ENCODE data around the gene SLC51A. TPM values are rescaled to one million over a fixed set of nuclear protein-coding genes. Genes with fewer than 3 reads are reported as not detected.
A peak's percentile ranks its signal among the peaks of the same experiment; 100 is the strongest.

Gene SLC51A
- total and polyA plus RNA-seq, 9 of the 15 experiments (the other 6 are each of a cell fraction or from before 2014, with no cell fraction given): 0.35 to 0.38 TPM; not detected in 7

DNA sequence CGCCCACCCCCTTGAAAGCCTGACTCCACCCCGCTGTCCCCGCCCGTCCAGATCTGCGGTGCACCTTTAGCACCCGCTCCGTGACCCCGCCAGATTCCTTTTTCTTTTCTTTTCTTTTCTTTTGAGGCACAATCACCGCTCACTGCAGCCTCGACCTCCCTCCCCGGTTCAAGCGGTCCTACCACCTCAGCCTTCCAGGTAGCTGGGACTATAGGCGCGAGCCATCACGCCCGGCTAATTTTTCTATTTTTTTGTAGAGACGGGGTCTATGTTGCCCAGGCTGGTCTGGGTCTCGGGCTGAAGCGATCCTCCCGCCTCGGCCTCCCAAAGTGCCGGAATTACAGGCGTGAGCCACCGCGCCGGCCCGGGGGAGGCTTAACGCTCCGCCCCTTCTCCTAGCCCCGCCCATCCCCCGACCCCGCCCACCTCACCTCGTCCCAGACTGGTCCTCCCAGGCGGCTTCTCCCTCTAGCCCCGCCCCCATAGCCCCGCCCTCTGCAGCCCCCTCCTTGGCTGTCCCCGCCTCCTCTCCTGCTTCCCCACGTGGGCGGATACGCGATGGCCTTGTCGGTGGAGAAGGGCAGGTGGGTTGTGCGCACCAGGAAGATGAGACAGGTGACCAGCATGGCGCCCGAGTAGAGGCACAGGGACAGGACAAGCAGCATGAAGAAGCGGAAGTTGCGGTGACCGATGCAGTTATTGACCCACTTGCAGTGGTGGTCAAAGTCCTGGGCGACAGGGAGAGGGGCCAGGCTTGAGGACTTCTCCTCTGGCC is 8.3 kb upstream of the SLC51A start (continued):
- TF ChIP-seq, protein P1, sequence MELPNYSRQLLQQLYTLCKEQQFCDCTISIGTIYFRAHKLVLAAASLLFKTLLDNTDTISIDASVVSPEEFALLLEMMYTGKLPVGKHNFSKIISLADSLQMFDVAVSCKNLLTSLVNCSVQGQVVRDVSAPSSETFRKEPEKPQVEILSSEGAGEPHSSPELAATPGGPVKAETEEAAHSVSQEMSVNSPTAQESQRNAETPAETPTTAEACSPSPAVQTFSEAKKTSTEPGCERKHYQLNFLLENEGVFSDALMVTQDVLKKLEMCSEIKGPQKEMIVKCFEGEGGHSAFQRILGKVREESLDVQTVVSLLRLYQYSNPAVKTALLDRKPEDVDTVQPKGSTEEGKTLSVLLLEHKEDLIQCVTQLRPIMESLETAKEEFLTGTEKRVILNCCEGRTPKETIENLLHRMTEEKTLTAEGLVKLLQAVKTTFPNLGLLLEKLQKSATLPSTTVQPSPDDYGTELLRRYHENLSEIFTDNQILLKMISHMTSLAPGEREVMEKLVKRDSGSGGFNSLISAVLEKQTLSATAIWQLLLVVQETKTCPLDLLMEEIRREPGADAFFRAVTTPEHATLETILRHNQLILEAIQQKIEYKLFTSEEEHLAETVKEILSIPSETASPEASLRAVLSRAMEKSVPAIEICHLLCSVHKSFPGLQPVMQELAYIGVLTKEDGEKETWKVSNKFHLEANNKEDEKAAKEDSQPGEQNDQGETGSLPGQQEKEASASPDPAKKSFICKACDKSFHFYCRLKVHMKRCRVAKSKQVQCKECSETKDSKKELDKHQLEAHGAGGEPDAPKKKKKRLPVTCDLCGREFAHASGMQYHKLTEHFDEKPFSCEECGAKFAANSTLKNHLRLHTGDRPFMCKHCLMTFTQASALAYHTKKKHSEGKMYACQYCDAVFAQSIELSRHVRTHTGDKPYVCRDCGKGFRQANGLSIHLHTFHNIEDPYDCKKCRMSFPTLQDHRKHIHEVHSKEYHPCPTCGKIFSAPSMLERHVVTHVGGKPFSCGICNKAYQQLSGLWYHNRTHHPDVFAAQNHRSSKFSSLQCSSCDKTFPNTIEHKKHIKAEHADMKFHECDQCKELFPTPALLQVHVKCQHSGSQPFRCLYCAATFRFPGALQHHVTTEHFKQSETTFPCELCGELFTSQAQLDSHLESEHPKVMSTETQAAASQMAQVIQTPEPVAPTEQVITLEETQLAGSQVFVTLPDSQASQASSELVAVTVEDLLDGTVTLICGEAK (IDR thresholded peaks at IDR 0.05): 0 out of 2 replicates have a peak, but pooled peaks have one; percentile 12
- TF ChIP-seq, protein P1 (CRISPR knock-in tag; IDR thresholded peaks at IDR 0.05): no peak
- TF ChIP-seq, protein P2, sequence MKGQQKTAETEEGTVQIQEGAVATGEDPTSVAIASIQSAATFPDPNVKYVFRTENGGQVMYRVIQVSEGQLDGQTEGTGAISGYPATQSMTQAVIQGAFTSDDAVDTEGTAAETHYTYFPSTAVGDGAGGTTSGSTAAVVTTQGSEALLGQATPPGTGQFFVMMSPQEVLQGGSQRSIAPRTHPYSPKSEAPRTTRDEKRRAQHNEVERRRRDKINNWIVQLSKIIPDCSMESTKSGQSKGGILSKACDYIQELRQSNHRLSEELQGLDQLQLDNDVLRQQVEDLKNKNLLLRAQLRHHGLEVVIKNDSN (CRISPR knock-in tag; IDR thresholded peaks at IDR 0.05): peak; percentile 84
- TF ChIP-seq TOE1 (IDR thresholded peaks at IDR 0.05; ENCODE audit: borderline replicate concordance) (peak; percentile 63; the same call in 1 of the 2 replicates), TOE1 (CRISPR knock-in tag; IDR thresholded peaks at IDR 0.05; ENCODE audit: borderline replicate concordance, low read depth) (no peak), THRB (CRISPR knock-in tag; conservative IDR thresholded peaks at IDR 0.05) (no peak), ZBTB8A (IDR thresholded peaks at IDR 0.05; ENCODE audit: partially characterized antibody) (no peak), DPF2 (IDR thresholded peaks at IDR 0.05) (0 out of 2 replicates have a peak, but pooled peaks have one; percentile 30), ARID1B (IDR thresholded peaks at IDR 0.05) (peak; percentile 50), CHD2 (IDR thresholded peaks at IDR 0.05; ENCODE audit: low read depth, low read length) (no peak), NFIX (CRISPR knock-in tag; IDR thresholded peaks at IDR 0.05; ENCODE audit: low read depth) (no peak), ZNF140 (CRISPR knock-in tag; IDR thresholded peaks at IDR 0.05) (no peak), THRAP3 (IDR thresholded peaks at IDR 0.05; ENCODE audit: borderline replicate concordance) (peak; percentile 84; the same call in 1 of the 2 replicates), NCOA4 (IDR thresholded peaks at IDR 0.05; ENCODE audit: partially characterized antibody) (no peak), XRCC5 (IDR thresholded peaks at IDR 0.05; ENCODE audit: low read depth, low read length) (no peak)

All from K562 (cell line).